Mesenchymal stem cell (in vitro differentiated cells and primary cell): ENCODE results near the gene FSTL3.

ENCODE experiments used
- DNase-seq: peaks from one replicate; pipeline ENCODE4 v3.0.0-alpha.2; 2013
- H2AFZ ChIP-seq: one replicate; pipeline ENCODE4 v1.6.1; 2013; ENCODE audit warnings: low read depth, mild to moderate bottlenecking, control low read depth, inconsistent platforms, low read length, moderate library complexity
- H2AK5ac ChIP-seq: 2 replicates; pipeline ENCODE4 v1.6.1; 2013; ENCODE audit warnings: low read length, moderate library complexity, mild to moderate bottlenecking, inconsistent platforms; ENCODE audit not compliant: severe bottlenecking
- H2BK120ac ChIP-seq: one replicate; pipeline ENCODE4 v1.6.1; 2013; ENCODE audit warnings: low read depth, mild to moderate bottlenecking, inconsistent platforms, low read length, moderate library complexity
- H2BK12ac ChIP-seq, 2 experiments: one replicate each; pipeline ENCODE4 v1.6.1; 2013; ENCODE audit warnings: inconsistent platforms in 2 of 2, low read length in 2 of 2, mild to moderate bottlenecking in 2 of 2, moderate library complexity in 2 of 2, control low read depth in 1 of 2
- H2BK15ac ChIP-seq: one replicate; pipeline ENCODE4 v1.6.1; 2013; ENCODE audit warnings: mild to moderate bottlenecking, low read depth, inconsistent platforms; ENCODE audit not compliant: poor library complexity, severe bottlenecking
- H2BK5ac ChIP-seq: 2 replicates; pipeline ENCODE4 v1.6.1; 2013; ENCODE audit warnings: low read depth, mild to moderate bottlenecking, low read length, control low read depth, inconsistent platforms; ENCODE audit not compliant: poor library complexity, severe bottlenecking
- H3K14ac ChIP-seq, 2 experiments: one replicate each; pipeline ENCODE4 v1.6.1; 2013; ENCODE audit warnings: inconsistent platforms in 2 of 2, low read length in 2 of 2, control low read depth in 1 of 2, mild to moderate bottlenecking in 1 of 2, moderate library complexity in 1 of 2
- H3K18ac ChIP-seq, 2 experiments: one replicate each; pipeline ENCODE4 v1.6.1; 2013; ENCODE audit warnings: inconsistent platforms in 2 of 2, low read length in 2 of 2, control low read depth in 1 of 2, low read depth in 1 of 2, mild to moderate bottlenecking in 1 of 2
- H3K23ac ChIP-seq, 2 experiments: one replicate each; pipeline ENCODE4 v1.6.1; 2013; ENCODE audit warnings: inconsistent platforms in 2 of 2, low read length in 2 of 2, mild to moderate bottlenecking in 2 of 2, moderate library complexity in 2 of 2, control low read depth in 1 of 2
- H3K27ac ChIP-seq: 2 replicates; pipeline ENCODE4 v1.5.1; 2013; ENCODE audit warnings: mild to moderate bottlenecking, moderate library complexity, low read length, control low read depth, inconsistent platforms; ENCODE audit not compliant: poor library complexity, severe bottlenecking
- H3K27me3 ChIP-seq, 2 experiments: 2 replicates each; pipeline versions ENCODE4 v1.6.1 to v1.7.0; 2013; ENCODE audit warnings: low read length in 2 of 2, mild to moderate bottlenecking in 2 of 2, moderate library complexity in 2 of 2, control low read depth in 1 of 2, inconsistent platforms in 1 of 2; ENCODE audit not compliant: control insufficient read depth in 1 of 2, insufficient read depth in 1 of 2
- H3K36me3 ChIP-seq, 2 experiments: 2 replicates each; pipeline versions ENCODE4 v1.6.1 to v1.7.0; 2013; ENCODE audit warnings: low read length in 2 of 2, control low read depth in 1 of 2, inconsistent platforms in 1 of 2, low read depth in 1 of 2, mild to moderate bottlenecking in 1 of 2; ENCODE audit not compliant: insufficient read depth in 2 of 2, control insufficient read depth in 1 of 2
- H3K4ac ChIP-seq, 2 experiments: one replicate each; pipeline ENCODE4 v1.6.1; 2013; ENCODE audit warnings: inconsistent platforms in 2 of 2, low read length in 2 of 2, mild to moderate bottlenecking in 2 of 2, moderate library complexity in 2 of 2, control low read depth in 1 of 2, low read depth in 1 of 2
- H3K4me1 ChIP-seq: 2 replicates; pipeline ENCODE4 v1.6.1; 2013; ENCODE audit warnings: low read depth, low read length, control low read depth; ENCODE audit not compliant: control insufficient read depth, insufficient read depth
- H3K4me2 ChIP-seq: 2 replicates; pipeline ENCODE4 v1.6.1; 2013; ENCODE audit warnings: low read length, mild to moderate bottlenecking, inconsistent platforms; ENCODE audit not compliant: poor library complexity, severe bottlenecking
- H3K4me3 ChIP-seq, 2 experiments: 2 replicates each; pipeline versions ENCODE4 v1.5.1 to v1.7.0; 2013; ENCODE audit warnings: low read length in 2 of 2, mild to moderate bottlenecking in 2 of 2, control low read depth in 1 of 2, low read depth in 1 of 2; ENCODE audit not compliant: insufficient read depth in 1 of 2
- H3K79me1 ChIP-seq: replicated peaks from 2 replicates; pipeline ENCODE4 v1.6.1; 2013; ENCODE audit warnings: mild to moderate bottlenecking, control low read depth, low read length, inconsistent platforms; ENCODE audit not compliant: poor library complexity, severe bottlenecking
- H3K9ac ChIP-seq: 2 replicates; pipeline ENCODE4 v1.7.0; 2013; ENCODE audit warnings: mild to moderate bottlenecking, low read length, moderate library complexity
- H3K9me3 ChIP-seq: 2 replicates; pipeline ENCODE4 v1.7.0; 2013; ENCODE audit warnings: mild to moderate bottlenecking, low read length; ENCODE audit not compliant: control insufficient read depth
- H4K8ac ChIP-seq: one replicate; pipeline ENCODE4 v1.6.1; 2013; ENCODE audit warnings: inconsistent platforms, mild to moderate bottlenecking, low read length, moderate library complexity
- H4K91ac ChIP-seq: one replicate; pipeline ENCODE4 v1.6.1; 2013; ENCODE audit warnings: mild to moderate bottlenecking, low read length, inconsistent platforms
- WGBS: methylation state at CpG from one replicate; pipeline ENCODE4 v1.1.7; 2013; ENCODE audit warnings: mixed read lengths; 5-methylcytosine and 5-hydroxymethylcytosine counted together

FSTL3 gene

DNA sequence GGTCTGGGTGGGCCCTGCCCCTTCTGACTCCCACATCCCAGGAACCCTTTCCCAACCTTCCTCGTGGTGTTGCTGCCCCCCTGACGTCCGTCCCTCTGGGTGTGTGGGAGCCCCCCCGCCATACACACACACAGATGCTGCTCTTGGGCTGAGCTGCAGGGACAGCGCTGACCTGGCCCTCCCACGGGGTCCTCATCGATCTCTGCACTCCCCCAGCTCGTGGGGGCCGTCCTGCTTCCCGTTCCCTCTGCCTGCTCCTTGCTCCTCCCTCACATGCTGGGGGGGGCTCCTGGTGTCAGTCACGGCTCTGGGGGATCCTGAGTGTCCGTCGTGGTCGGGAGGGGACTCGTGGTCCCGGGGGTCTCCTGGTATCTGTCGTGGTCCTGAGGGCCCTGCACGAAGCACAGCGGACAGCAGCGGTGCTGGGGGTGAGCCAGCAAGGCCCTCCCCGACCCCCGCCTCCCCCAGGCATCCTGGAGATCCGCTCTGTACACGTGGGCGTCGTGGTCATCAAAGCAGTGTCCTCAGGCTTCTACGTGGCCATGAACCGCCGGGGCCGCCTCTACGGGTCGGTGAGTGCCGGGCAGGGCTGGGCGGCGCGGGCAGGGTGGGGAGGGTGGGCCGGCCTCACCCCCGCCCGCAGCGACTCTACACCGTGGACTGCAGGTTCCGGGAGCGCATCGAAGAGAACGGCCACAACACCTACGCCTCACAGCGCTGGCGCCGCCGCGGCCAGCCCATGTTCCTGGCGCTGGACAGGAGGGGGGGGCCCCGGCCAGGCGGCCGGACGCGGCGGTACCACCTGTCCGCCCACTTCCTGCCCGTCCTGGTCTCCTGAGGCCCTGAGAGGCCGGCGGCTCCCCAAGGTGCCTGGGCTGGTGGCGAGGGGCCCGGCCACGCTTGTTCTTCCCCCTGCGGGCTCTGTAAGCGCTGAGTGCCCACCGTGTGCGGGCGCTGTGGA, 33.1 kb upstream of the FSTL3 start:
- no peak for DNase-seq
- Histone ChIP-seq H2BK120ac (no peak overlapping the region), H3K36me3 (peaks cover 25 to 56% of the 10 kb centered on the region in 2 experiments), H2BK12ac (no peak overlapping the region), H2BK5ac (no peak overlapping the region), H2BK15ac (no peak overlapping the region), H4K8ac (no peak overlapping the region), H2AFZ (no peak overlapping the region), H3K9ac (no peak overlapping the region), H3K27me3 (peaks cover 0 to 8% of the 10 kb centered on the region in 2 experiments), H3K14ac (no peak overlapping the region), H3K18ac (no peak overlapping the region), H3K79me1 (peaks cover 13% of the 10 kb centered on the region), H3K27ac (no peak overlapping the region), H3K23ac (no peak overlapping the region), H3K9me3 (no peaks in the 10 kb centered on the region), H2AK5ac (no peak overlapping the region), H3K4me3 (no peak overlapping the region), H3K4me1 (peaks cover 12% of the 10 kb centered on the region), H3K4ac (no peak overlapping the region), H4K91ac (no peak overlapping the region), H3K4me2 (no peak overlapping the region)
- 89% methylated on average over 65 of the region's 70 CpGs for WGBS

- no peak overlapping the region for H2AFZ ChIP-seq
- H2BK120ac ChIP-seq = no peak overlapping the region
- H2BK15ac ChIP-seq = no peak overlapping the region
- H3K14ac ChIP-seq = no peak overlapping the region
- H3K36me3 ChIP-seq = peaks cover 30 to 63% of the 10 kb centered on the region in 2 experiments
- H3K18ac ChIP-seq = no peak overlapping the region
- no peak overlapping the region for H3K4ac ChIP-seq
- H3K4me3 ChIP-seq = no peak overlapping the region
- no peak overlapping the region for H3K23ac ChIP-seq
- H3K4me2 ChIP-seq = no peak overlapping the region
- peaks cover 13% of the 10 kb centered on the region for H3K79me1 ChIP-seq
- no peak overlapping the region for H4K91ac ChIP-seq
- 96% methylated on average over 21 of the region's 24 CpGs for WGBS
- no peak overlapping the region for H3K27ac ChIP-seq
- H2BK12ac ChIP-seq = no peak overlapping the region
- no peak overlapping the region for H4K8ac ChIP-seq
- peaks cover 0 to 3% of the 10 kb centered on the region in 2 experiments for H3K27me3 ChIP-seq
- H3K9ac ChIP-seq = no peak overlapping the region
- H2BK5ac ChIP-seq = no peak overlapping the region
- H2AK5ac ChIP-seq = no peak overlapping the region
- H3K4me1 ChIP-seq = peaks cover 12% of the 10 kb centered on the region
- no peak for DNase-seq
- H3K9me3 ChIP-seq = no peaks in the 10 kb centered on the region
These were observed 32.5 kb upstream of the FSTL3 start for GRCh38 chr19:643736-644135.

GRCh38 chr19:644363-644762, 31.8 kb upstream of the FSTL3 start:
- peak overlapping the region; percentile 77 for H2BK15ac ChIP-seq
- H3K4me3 ChIP-seq = no peak overlapping the region
- WGBS = 89% methylated on average over 28 of the region's 28 CpGs
- H3K27ac ChIP-seq = no peak overlapping the region
- H4K91ac ChIP-seq = no peak overlapping the region
- no peak overlapping the region for H2AK5ac ChIP-seq
- no peak overlapping the region for H4K8ac ChIP-seq
- H3K9me3 ChIP-seq = no peaks in the 10 kb centered on the region
- H2BK12ac ChIP-seq = no peak overlapping the region
- H3K18ac ChIP-seq = no peak overlapping the region
- no peak overlapping the region for H2AFZ ChIP-seq
- no peak overlapping the region for H3K9ac ChIP-seq
- H3K36me3 ChIP-seq = peaks cover 33 to 69% of the 10 kb centered on the region in 2 experiments
- DNase-seq = no peak
- H2BK5ac ChIP-seq = no peak overlapping the region
- H3K27me3 ChIP-seq = no peaks in the 10 kb centered on the region
- H3K4me2 ChIP-seq = no peak overlapping the region
- peaks cover 15% of the 10 kb centered on the region for H3K79me1 ChIP-seq
- H2BK120ac ChIP-seq = no peak overlapping the region
- peaks cover 6% of the 10 kb centered on the region for H3K4me1 ChIP-seq
- H3K23ac ChIP-seq = no peak overlapping the region
- H3K14ac ChIP-seq = no peak overlapping the region
- no peak overlapping the region for H3K4ac ChIP-seq

GRCh38 chr19:644789-645188, 31.4 kb upstream of the FSTL3 start:
- no peak overlapping the region for H4K91ac ChIP-seq
- no peak overlapping the region for H4K8ac ChIP-seq
- H2BK120ac ChIP-seq = no peak overlapping the region
- H2AFZ ChIP-seq = no peak overlapping the region
- no peak for DNase-seq
- no peak overlapping the region for H3K18ac ChIP-seq
- H2AK5ac ChIP-seq = no peak overlapping the region
- no peaks in the 10 kb centered on the region for H3K27me3 ChIP-seq
- no peak overlapping the region for H3K4me2 ChIP-seq
- no peak overlapping the region for H3K23ac ChIP-seq
- H3K9ac ChIP-seq = no peak overlapping the region
- no peak overlapping the region for H2BK12ac ChIP-seq
- no peak overlapping the region for H3K27ac ChIP-seq
- H2BK15ac ChIP-seq = peak overlapping the region; percentile 77
- H3K14ac ChIP-seq = no peak overlapping the region
- H3K36me3 ChIP-seq = peaks cover 36 to 73% of the 10 kb centered on the region in 2 experiments
- no peak overlapping the region for H3K4ac ChIP-seq
- 90% methylated on average over 14 of the region's 14 CpGs for WGBS
- H3K4me3 ChIP-seq = no peak overlapping the region
- peaks cover 17% of the 10 kb centered on the region for H3K79me1 ChIP-seq
- no peak overlapping the region for H2BK5ac ChIP-seq
- H3K9me3 ChIP-seq = no peaks in the 10 kb centered on the region
- peaks cover 4% of the 10 kb centered on the region for H3K4me1 ChIP-seq
